Coronary artery (tissue), 2 donors: Measurements from ENCODE around the gene RAB11FIP2.

Experiments used
- DNase-seq: peaks from one replicate; pipeline ENCODE4 v3.0.0-alpha.2; 2017; ENCODE audit warnings: low spot score
- H3K27ac ChIP-seq, 2 donors: fragments of 200-600 bp; sonication (generic); one replicate each; pipeline ENCODE4 v1.5.1; 2016 to 2019
- H3K4me3 ChIP-seq: fragments of 200-600 bp; sonication (generic); 2 replicates; pipeline ENCODE4 v1.5.1; 2016; ENCODE audit warnings: mild to moderate bottlenecking, moderate library complexity
- CTCF ChIP-seq: fragments of 200-600 bp; sonication (generic); IDR thresholded peaks from one replicate; pipeline ENCODE4 v1.5.1; 2019; ENCODE audit warnings: antibody characterized with exemption

RAB11FIP2 gene

GRCh38 chr10:118026936-118027335 lies 19.8 kb downstream of the RAB11FIP2 start:
- Histone ChIP-seq H3K27ac (no peak overlapping the region), H3K4me3 (no peak overlapping the region)
- no peak for DNase-seq
- TF ChIP-seq CTCF: no peak

DNA sequence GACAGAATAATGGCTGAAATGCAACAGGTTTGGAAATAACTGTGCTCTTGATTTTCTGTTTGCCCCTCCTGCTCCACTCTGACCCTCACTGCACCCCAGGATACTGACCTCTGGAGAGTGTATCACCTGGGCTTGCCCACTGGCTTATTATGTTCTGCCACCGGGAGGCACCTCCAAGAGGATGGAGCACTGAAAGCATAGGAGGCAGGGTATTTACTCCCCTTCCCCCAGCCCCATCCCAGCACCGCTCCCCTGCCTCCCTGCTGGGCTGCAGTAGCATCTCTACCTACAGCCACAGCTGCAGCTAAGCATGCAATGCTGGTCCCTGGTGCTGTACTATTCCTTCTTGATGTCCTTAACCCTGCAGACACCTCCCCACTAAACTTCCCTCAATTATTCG lies 26.4 kb downstream of the RAB11FIP2 start:
- Histone ChIP-seq H3K27ac (no peak overlapping the region), H3K4me3 (no peak overlapping the region)
- TF ChIP-seq CTCF: no peak
- no peak for DNase-seq

DNA sequence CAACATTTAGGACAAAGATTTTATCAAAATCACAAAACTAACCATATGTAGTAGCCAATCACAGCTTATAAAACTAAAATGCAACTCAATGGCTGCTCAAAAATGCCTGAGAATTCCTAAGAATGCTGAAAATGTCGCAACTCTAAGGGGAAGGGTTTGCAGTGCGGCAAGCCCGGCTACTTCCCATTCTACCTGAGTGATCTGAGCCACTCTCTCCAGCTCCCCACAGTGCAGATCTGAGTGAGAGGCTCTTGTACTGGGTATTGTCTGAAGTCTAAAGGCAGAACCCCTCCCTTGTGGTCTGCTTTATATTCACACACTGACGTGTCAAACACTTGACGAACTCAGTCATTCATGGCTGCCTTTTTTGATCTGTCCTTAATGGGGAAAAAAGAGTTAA lies 28.9 kb downstream of the RAB11FIP2 start:
- no peak for DNase-seq
- no peak overlapping the region for H3K27ac ChIP-seq
- TF ChIP-seq CTCF: no peak
- no peak overlapping the region for H3K4me3 ChIP-seq

- Histone ChIP-seq H3K27ac (no peak overlapping the region), H3K4me3 (no peak overlapping the region)
- no peak for TF ChIP-seq CTCF
- no peak for DNase-seq
Measured at GRCh38 chr10:118017071-118017740, 29.5 kb downstream of the RAB11FIP2 start.

GRCh38 chr10:118012952-118013525 lies 33.7 kb downstream of the RAB11FIP2 start:
- Histone ChIP-seq H3K27ac (no peak overlapping the region), H3K4me3 (no peak overlapping the region)
- DNase-seq: no peak
- no peak for TF ChIP-seq CTCF

DNA sequence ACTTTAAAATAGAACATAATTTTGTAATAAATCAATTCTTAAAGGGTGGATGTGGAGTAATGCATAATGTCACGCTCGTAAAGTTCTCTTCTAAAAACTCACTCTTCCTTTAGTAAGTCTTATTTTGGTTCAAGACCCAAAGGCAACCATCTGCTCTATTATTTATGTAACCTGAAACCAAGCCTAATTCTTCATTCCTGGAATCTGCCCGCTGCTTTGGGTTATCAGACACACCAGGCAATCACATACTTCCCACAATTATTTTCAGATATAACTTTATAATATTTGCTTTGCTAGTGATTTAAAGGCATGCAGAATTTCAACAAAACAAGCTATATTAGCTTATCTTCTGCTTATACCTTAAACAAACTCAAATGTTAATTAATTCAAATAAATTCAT lies 39.0 kb downstream of the RAB11FIP2 start:
- no peak for TF ChIP-seq CTCF
- no peak overlapping the region for H3K4me3 ChIP-seq
- no peak for DNase-seq
- H3K27ac ChIP-seq: no peak overlapping the region

DNA sequence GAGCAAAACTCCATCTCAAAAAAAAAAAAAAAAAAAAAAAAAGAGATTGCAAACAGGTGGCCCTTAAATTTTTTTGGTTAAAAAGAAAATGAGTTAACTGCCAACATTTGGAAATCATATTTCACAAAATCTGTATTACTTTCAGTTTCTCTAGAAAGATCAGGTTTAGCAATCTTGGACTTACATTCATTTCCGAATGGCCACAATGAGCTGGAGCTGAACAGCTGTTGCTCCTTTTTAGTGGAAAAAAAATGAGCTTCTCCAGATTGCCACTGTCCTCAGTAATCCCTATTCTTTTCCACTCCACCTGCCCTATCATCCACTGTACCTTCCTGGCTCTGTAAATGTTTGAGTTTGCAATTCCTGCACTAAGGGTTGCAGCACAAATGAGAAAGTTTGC lies 43.6 kb downstream of the RAB11FIP2 start:
- Histone ChIP-seq H3K4me3 (no peak overlapping the region), H3K27ac (no peak overlapping the region)
- no peak for TF ChIP-seq CTCF
- no peak for DNase-seq
